IMR-90 (cell line): ENCODE measurements around the gene BTBD2. TPM values are rescaled to one million over a fixed set of nuclear protein-coding genes. Genes with fewer than 3 reads are reported as not detected.

Experiments used
- ATAC-seq: fragments of 200-7000 bp; cut with Tn5 transposase; 2 replicates; pipeline ENCODE4 v1.9.1; 2020; ENCODE audit warnings: low read depth, mild to moderate bottlenecking, moderate library complexity
- BruUV-seq: library from RNA; stranded (reverse); fragments of 400-500 nt; replicated peaks from 2 replicates; lab custom pipeline; 2021; lab: Mats Ljungman, UMichigan
- CTCF ChIA-PET: fragments of 300-600 bp; formaldehyde crosslinking; extraction: SDS; loops from one replicate; lab custom pipeline; 2021; ENCODE audit warnings: antibody characterized with exemption; lab: Yijun Ruan, JAX
- POLR2A ChIA-PET: fragments of 300-600 bp; sonication (Branson Sonifier 250); formaldehyde crosslinking; loops from one replicate; lab custom pipeline; 2022; ENCODE audit warnings: antibody characterized with exemption; ENCODE audit not compliant: unreplicated experiment; lab: Charles Lee
- DNase-seq: peaks from one replicate; pipeline ENCODE4 v3.0.0; 2013
- H2AFZ ChIP-seq: replicated peaks from 2 replicates; pipeline ENCODE3; 2013; ENCODE audit warnings: low read length, mild to moderate bottlenecking; ENCODE audit not compliant: poor library complexity
- H2AK5ac ChIP-seq: 2 replicates; pipeline ENCODE4 v1.6.1; 2013; ENCODE audit warnings: low read depth, low read length, inconsistent platforms
- H2AK9ac ChIP-seq: replicated peaks from 2 replicates; pipeline ENCODE3; 2013; ENCODE audit warnings: mild to moderate bottlenecking, low read depth, low read length, moderate library complexity; ENCODE audit not compliant: poor library complexity
- H2BK120ac ChIP-seq: 2 replicates; pipeline ENCODE4 v1.6.1; 2013; ENCODE audit warnings: low read depth, low read length, inconsistent platforms
- H2BK15ac ChIP-seq: 3 replicates; pipeline ENCODE4 v1.6.1; 2013; ENCODE audit warnings: low read depth, low read length, inconsistent platforms
- H2BK20ac ChIP-seq: 2 replicates; pipeline ENCODE4 v1.6.1; 2013; ENCODE audit warnings: low read depth, mild to moderate bottlenecking, inconsistent platforms, low read length, moderate library complexity
- H2BK5ac ChIP-seq: 2 replicates; pipeline ENCODE4 v1.6.1; 2013; ENCODE audit warnings: mild to moderate bottlenecking, low read depth, low read length, inconsistent platforms; ENCODE audit not compliant: poor library complexity, severe bottlenecking
- H3K14ac ChIP-seq: replicated peaks from 2 replicates; pipeline ENCODE4 v1.6.1; 2013; ENCODE audit warnings: low read depth, low read length, inconsistent platforms
- H3K18ac ChIP-seq: 2 replicates; pipeline ENCODE4 v1.6.1; 2013; ENCODE audit warnings: low read depth, low read length, control low read depth
- H3K23ac ChIP-seq: 2 replicates; pipeline ENCODE4 v1.6.1; 2013; ENCODE audit warnings: low read depth, low read length, inconsistent platforms
- H3K27ac ChIP-seq: 2 replicates; pipeline ENCODE4 v1.5.1; 2013; ENCODE audit warnings: mild to moderate bottlenecking, control low read depth, low read length; ENCODE audit not compliant: insufficient read depth
- H3K27me3 ChIP-seq: 2 replicates; pipeline ENCODE4 v1.6.1; 2013; ENCODE audit warnings: low read length; ENCODE audit not compliant: control insufficient read depth, insufficient read depth
- H3K36me3 ChIP-seq: 2 replicates; pipeline ENCODE4 v1.6.1; 2013; ENCODE audit warnings: low read length, mixed read lengths; ENCODE audit not compliant: control insufficient read depth, insufficient read depth
- H3K4ac ChIP-seq: 2 replicates; pipeline ENCODE4 v1.6.1; 2013; ENCODE audit warnings: low read depth, low read length, inconsistent platforms
- H3K4me1 ChIP-seq: 2 replicates; pipeline ENCODE4 v1.6.1; 2013; ENCODE audit warnings: low read length, mixed read lengths; ENCODE audit not compliant: control insufficient read depth, insufficient read depth
- H3K4me2 ChIP-seq: 2 replicates; pipeline ENCODE4 v1.6.1; 2013; ENCODE audit warnings: low read depth, mild to moderate bottlenecking, control low read depth, low read length, moderate library complexity
- H3K4me3 ChIP-seq: 2 replicates; pipeline ENCODE4 v1.5.1; 2013; ENCODE audit warnings: low read depth, mild to moderate bottlenecking, control low read depth, low read length, moderate library complexity; ENCODE audit not compliant: insufficient read depth
- H3K56ac ChIP-seq: 2 replicates; pipeline ENCODE4 v1.6.1; 2013; ENCODE audit warnings: low read length, inconsistent platforms; ENCODE audit not compliant: insufficient read depth; ENCODE audit errors: extremely low read depth
- H3K79me1 ChIP-seq, 2 experiments: 2 replicates each; pipeline ENCODE4 v1.6.1; 2013; ENCODE audit warnings: low read length in 2 of 2, inconsistent platforms in 1 of 2, low read depth in 1 of 2
- H3K9ac ChIP-seq: 2 replicates; pipeline ENCODE4 v1.6.1; 2013; ENCODE audit warnings: low read depth, low read length, control low read depth
- H3K9me1 ChIP-seq: 2 replicates; pipeline ENCODE4 v1.6.1; 2013; ENCODE audit warnings: low read length, inconsistent platforms; ENCODE audit not compliant: insufficient read depth
- H3K9me3 ChIP-seq: 2 replicates; pipeline ENCODE4 v1.6.1; 2013; ENCODE audit warnings: low read length; ENCODE audit not compliant: control insufficient read depth, insufficient read depth
- H4K20me1 ChIP-seq: 2 replicates; pipeline ENCODE4 v1.6.1; 2013; ENCODE audit warnings: low read length, inconsistent platforms; ENCODE audit not compliant: insufficient read depth
- H4K5ac ChIP-seq: 2 replicates; pipeline ENCODE4 v1.6.1; 2013; ENCODE audit warnings: mild to moderate bottlenecking, low read depth, low read length, control low read depth
- H4K8ac ChIP-seq, 2 experiments: 2 replicates each; pipeline ENCODE4 v1.6.1; 2013; ENCODE audit warnings: low read depth in 2 of 2, low read length in 2 of 2, control low read depth in 1 of 2, inconsistent platforms in 1 of 2
- H4K91ac ChIP-seq: 2 replicates; pipeline ENCODE4 v1.6.1; 2013; ENCODE audit warnings: low read depth, low read length, inconsistent platforms; ENCODE audit not compliant: insufficient read depth
- BHLHE40 ChIP-seq: fragments of 150-350 bp; IDR thresholded peaks from 2 replicates; pipeline ENCODE4 v1.6.1; 2016; ENCODE audit warnings: mild to moderate bottlenecking, low read depth, low read length
- CTCF ChIP-seq: conservative IDR thresholded peaks from 2 replicates; pipeline ENCODE4 v1.5.1; 2012; ENCODE audit warnings: mild to moderate bottlenecking, low read depth, low read length, improper control_type of control experiment
- MAFK ChIP-seq: IDR thresholded peaks from 2 replicates; pipeline ENCODE4 v1.6.1; 2012; ENCODE audit warnings: low read depth, low read length, improper control_type of control experiment
- MAZ ChIP-seq: IDR thresholded peaks from 2 replicates; pipeline ENCODE4 v1.6.1; 2012; ENCODE audit warnings: low read depth, mild to moderate bottlenecking, low read length, improper control_type of control experiment, moderate library complexity, borderline replicate concordance
- NFE2L2 ChIP-seq: fragments of 150-350 bp; IDR thresholded peaks from 2 replicates; pipeline ENCODE4 v1.6.1; 2016; ENCODE audit warnings: low read depth, mild to moderate bottlenecking, low read length
- RFX5 ChIP-seq: IDR thresholded peaks from 2 replicates; pipeline ENCODE4 v1.8.0; 2012; ENCODE audit warnings: low read depth, mild to moderate bottlenecking, low read length, moderate library complexity
- SMC3 ChIP-seq: fragments of 150-350 bp; IDR thresholded peaks from 2 replicates; pipeline ENCODE4 v1.6.1; 2016; ENCODE audit warnings: low read depth, mild to moderate bottlenecking, antibody characterized with exemption, low read length, moderate library complexity
- USF2 ChIP-seq: fragments of 150-350 bp; IDR thresholded peaks from 2 replicates; pipeline ENCODE4 v1.6.1; 2017; ENCODE audit warnings: mild to moderate bottlenecking, antibody characterized with exemption, low read length, low read depth
- WGBS, 2 experiments: methylation state at CpG; one replicate each; pipeline versions ENCODE4 v1.1.5 to v1.1.7; 2013; ENCODE audit warnings: missing lambda C conversion rate in 2 of 2; ENCODE audit not compliant: insufficient read length in 1 of 2; ENCODE audit errors: extremely low coverage in 2 of 2; 5-methylcytosine and 5-hydroxymethylcytosine counted together
- dilution Hi-C: fragments of 300-500 bp; cut with HindIII; formaldehyde crosslinking; loops from one replicate; pipeline ENCODE4 v1.14.3; 2018; ENCODE audit warnings: low sequenced_read_pairs; ENCODE audit not compliant: unreplicated experiment
- in situ Hi-C: fragments of 300-500 bp; cut with MboI; formaldehyde crosslinking; loops from 3 replicates; pipeline ENCODE4 v1.14.3; 2019; ENCODE audit warnings: low sequenced_read_pairs, inconsistent platforms, mixed read lengths
- intact Hi-C: fragments of 100-400 bp; cut with micrococcal nuclease; formaldehyde crosslinking; loops from 2 replicates; pipeline ENCODE4 v1.10.0; 2022
- polyA plus RNA-seq, 3 experiments: library from polyadenylated mRNA; depleted of rRNA; stranded (reverse); fragments of >200 nt; gene quantifications; 2 replicates each; pipeline ENCODE4 v1.2.3, GENCODE V29; 2012; ENCODE audit warnings: low replicate concordance in 1 of 3
- total RNA-seq: library from RNA; depleted of rRNA; stranded (reverse); fragments of >200 nt; gene quantifications from 2 replicates; pipeline ENCODE4 v1.2.3, GENCODE V29; 2012

The BTBD2 gene
- total and polyA plus RNA-seq, 2 of the 4 experiments (the other 2 are of a cell fraction), result 24.4 to 65.7 TPM

DNA sequence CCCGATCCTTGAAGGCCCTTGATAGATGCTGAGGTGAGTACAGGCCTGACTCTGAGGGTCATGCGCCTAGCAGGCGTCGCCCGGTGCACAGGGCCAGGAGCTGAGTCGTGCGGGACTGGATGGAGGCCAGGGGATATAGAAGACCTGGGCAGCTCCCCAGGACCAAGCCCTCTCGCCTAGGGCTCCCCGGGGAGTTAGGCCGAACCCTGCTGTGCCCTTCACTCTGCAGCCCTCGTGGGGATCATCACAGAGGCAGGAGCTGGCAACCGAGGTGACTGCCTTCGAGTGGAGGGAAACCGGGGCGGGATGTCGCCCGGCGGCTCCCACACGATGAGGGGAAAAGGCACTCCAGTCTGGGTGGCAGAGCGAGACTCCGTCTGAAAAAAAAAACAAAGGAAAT is 62.9 kb downstream of the BTBD2 start:
- intact Hi-C loops, result no loop called here
- CTCF ChIA-PET, result no interaction called here

More for the DNA sequence above, 62.9 kb downstream of the BTBD2 start:
- Histone ChIP-seq H4K5ac (no peak overlapping the region), H3K4ac (no peak overlapping the region), H3K36me3 (peaks cover 17% of the 10 kb centered on the region; the same call in 1 of the 2 replicates), H3K27me3 (no peaks in the 10 kb centered on the region), H2AK9ac (no peak overlapping the region), H2AK5ac (no peak overlapping the region), H4K20me1 (peaks cover 93% of the 10 kb centered on the region), H3K14ac (no peak overlapping the region), H3K9ac (no peak overlapping the region), H4K8ac (no peak overlapping the region), H3K56ac (no peak overlapping the region), H4K91ac (no peak overlapping the region), H3K4me1 (no peaks in the 10 kb centered on the region), H2BK15ac (no peak overlapping the region), H3K4me2 (no peak overlapping the region), H2BK20ac (no peak overlapping the region), H3K18ac (no peak overlapping the region), H3K9me1 (peaks cover 2% of the 10 kb centered on the region; the same call in 1 of the 2 replicates), H2BK120ac (no peak overlapping the region), H3K4me3 (no peak overlapping the region), H3K79me1 (peaks cover 12 to 74% of the 10 kb centered on the region in 2 experiments; a peak in 3 of 4 replicates), H3K23ac (no peak overlapping the region), H3K9me3 (no peaks in the 10 kb centered on the region), H3K27ac (no peak overlapping the region), H2BK5ac (no peak overlapping the region), H2AFZ (no peak overlapping the region)
- TF ChIP-seq SMC3, result no peak
- TF ChIP-seq USF2, result no peak
- no peak for TF ChIP-seq MAZ
- TF ChIP-seq RFX5, result no peak
- no peak for TF ChIP-seq MAFK
- no peak for TF ChIP-seq NFE2L2
- TF ChIP-seq BHLHE40, result no peak
- TF ChIP-seq CTCF, result no peak
- no TSS peak for BruUV-seq
- DNase-seq, result no peak
- POLR2A ChIA-PET, result no interaction called here
- dilution Hi-C loops, result no loop called here
- WGBS, 2 experiments, result 82% methylated on average over 20 of the region's 21 CpGs; no CpG with 5 or more reads in 1 of the 2 experiments
- peak; percentile 21; the same call in 1 of the 2 replicates for ATAC-seq
- in situ Hi-C loops, result no loop called here
